ENCODE measurements around the gene STAC2.
A peak's percentile ranks its signal among the peaks of the same experiment; 100 is the strongest.
"Not testable (repeated sequence)": the region's sequence is repeated elsewhere in the genome, so short reads cannot be mapped to it uniquely, and the experiment has no call there.

Gene STAC2

DNA sequence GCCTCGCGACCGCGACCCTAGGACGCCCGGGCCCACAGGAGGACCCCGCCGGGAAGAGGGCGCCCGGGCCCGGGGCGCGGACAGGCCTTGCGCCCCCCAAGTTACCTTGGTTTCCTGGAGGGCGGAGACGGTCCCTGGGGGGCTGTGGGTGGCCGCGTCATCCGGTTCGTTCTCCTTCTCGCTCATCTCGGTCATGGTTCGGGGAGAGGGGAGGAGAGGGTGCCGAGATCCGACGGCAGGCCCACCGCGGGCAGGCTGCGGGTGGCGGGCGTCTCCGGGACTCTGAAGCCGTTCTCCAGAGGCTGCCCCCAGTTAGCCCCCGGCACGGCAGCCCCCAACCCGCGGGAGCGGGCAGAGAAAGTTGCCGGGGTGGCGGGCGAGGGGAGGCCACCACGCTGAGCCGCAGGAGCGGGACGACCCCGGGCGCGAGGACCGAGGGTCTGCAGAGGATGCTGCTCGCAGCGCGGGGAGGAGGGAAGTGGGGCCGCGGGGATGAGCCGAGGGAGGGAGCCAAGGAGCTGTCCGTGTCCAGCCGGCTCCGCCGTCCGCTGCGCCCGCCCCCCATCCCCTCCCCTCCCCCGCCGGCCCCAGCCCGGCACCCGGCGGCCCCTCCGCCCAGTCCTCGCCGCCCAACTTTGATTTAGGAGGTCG is at the start of gene STAC2:
TSS of gene STAC2 (minus strand) at position 638 of the 651 bp plus-strand sequence. CDS start at position 195, 443 bp downstream.
- no peak for DNase-seq (ENCODE audit: low read depth)

- DNase-seq (ENCODE audit: low read depth): no peak
Measured at GRCh38 chr17:39271546-39271945, 45.8 kb upstream of the STAC2 start.

DNA sequence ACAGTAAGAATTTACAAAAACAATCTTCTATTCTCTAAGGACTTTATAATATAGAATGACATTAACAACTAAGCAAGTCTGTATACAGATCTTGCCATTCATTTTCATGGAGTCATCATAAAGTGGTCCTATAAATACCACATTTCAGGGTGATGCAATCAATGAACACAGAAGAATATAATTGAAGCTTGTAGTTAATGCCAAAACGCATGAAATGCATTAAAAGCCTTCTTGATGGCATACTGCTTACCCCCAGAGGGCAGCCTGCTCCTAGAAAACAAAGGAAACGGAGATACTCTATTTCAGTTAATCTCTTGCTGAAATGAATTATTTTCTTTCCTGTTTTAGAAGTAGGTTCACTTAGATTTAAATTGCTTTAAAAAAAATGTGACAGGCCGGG is 45.2 kb upstream of the STAC2 start:
- peak; percentile 63 for DNase-seq (ENCODE audit: low read depth)

DNA sequence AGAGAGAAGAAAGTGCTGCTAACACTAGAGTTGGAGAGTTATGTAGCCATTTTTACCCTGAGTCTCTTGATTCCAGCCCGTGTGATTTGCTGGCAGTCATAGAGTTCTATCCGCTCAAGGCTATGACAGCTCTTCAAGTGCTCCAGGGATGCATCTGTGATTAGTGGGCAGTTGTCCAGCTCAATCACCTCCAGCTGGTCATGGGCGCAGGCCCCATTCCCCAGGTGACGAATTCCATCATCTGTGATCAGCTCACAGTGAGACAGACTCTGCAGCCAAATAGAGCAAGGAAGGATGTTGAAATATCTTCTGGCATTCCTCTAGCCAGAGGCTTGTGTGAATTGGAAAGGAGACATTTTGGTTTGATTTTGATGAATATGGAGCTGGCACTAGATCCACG is 38.4 kb upstream of the STAC2 start:
- DNase-seq (ENCODE audit: low read depth): no peak

DNA sequence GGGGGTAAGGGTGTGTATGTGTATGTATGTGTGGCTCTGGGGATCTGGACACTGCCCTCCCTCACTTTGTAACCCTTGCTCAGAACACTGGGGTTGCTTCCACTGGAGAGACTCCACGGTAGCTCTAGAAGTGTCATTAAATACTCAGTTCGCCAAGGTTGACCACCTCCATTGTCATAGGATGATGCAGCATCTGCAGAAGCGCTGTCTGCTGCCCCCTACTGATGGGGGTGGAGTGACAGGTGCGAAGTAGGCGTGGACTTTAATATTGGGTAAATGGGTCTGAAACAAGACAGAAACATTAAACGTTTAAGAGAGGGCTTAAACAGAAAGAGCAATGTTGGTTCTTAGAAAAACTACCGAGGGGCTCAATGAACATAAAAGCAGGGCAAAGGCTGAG is 35.5 kb upstream of the STAC2 start:
- DNase-seq (ENCODE audit: low read depth): no peak

DNA sequence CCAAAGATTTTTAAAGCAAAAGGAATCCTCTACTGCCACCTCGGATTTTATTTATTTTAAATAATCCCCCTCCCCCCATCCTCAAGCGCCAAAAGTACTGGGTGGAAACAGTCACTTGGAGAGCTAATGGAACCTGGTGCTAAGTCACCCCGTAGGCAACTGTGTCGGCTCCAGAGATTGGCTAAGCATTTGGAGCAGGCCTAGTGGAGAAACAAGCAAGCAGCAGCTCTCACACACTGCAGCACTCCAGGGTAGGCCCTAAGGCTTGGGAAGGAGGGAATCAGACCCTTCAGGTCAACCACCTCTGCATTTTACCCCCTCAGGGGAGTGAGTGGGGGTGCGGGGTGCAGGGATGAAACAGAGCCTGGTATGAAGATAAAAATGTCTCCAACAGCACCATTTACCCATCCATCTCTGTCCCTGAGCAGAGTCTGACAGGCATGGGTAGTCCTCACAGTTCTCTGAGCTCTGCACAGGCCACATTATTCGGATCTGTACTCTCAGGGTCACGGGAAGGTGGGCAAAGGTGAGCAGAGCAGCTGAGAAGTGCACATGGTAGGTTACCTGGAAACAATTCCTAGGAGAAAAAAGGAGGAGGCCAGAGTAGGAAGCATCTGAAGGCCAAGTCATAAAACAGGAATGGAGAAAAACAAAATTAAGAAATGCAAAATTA is 27.2 kb upstream of the STAC2 start:
- DNase-seq (ENCODE audit: low read depth): no peak

GRCh38 chr17:39251997-39252396 is 26.3 kb upstream of the STAC2 start:
- DNase-seq (ENCODE audit: low read depth): no peak

DNA sequence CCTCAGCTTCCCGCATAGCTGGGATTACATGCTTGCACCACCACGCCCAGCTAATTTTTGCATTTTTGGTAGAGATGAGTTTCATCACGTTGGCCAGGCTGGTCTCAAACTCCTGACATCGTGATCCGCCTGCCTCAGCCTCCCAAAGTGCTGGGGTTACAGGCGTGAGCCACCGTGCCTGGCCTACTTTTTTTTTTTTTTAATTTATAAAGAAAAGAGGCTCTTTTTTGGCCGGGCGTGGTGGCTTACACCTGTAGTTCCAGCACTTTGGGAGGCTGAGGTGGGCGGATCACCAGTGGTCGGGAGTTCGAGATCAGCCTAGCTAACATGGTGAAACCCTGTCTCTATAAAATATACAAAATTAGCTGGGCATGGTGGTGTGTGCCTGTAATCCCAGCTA is 24.3 kb upstream of the STAC2 start:
- DNase-seq (ENCODE audit: low read depth): not testable (repeated sequence)

DNA sequence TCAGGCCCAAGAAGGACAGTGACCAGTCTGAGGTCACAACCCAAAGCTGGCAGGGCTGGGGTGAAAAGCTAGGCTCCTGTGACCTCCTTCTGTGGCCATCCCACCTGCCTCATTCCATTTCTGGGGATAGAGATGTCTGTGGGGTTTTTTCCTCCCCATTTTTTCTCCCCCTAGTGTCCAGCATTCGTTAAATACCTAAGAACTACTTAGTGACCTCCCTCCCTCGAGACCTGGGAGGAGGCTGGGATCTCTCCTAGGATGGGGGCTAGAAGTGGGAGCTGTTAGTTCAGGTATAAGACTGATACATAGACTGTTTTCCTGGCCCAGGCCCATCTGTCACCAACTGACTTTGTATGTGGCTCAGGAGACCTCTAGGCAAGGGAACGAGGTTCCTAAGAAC is 20.5 kb upstream of the STAC2 start:
- DNase-seq (ENCODE audit: low read depth): peak; percentile 37

- DNase-seq (ENCODE audit: low read depth): peak; percentile 85
Measured at GRCh38 chr17:39244600-39245570, 19.1 kb upstream of the STAC2 start.

DNA sequence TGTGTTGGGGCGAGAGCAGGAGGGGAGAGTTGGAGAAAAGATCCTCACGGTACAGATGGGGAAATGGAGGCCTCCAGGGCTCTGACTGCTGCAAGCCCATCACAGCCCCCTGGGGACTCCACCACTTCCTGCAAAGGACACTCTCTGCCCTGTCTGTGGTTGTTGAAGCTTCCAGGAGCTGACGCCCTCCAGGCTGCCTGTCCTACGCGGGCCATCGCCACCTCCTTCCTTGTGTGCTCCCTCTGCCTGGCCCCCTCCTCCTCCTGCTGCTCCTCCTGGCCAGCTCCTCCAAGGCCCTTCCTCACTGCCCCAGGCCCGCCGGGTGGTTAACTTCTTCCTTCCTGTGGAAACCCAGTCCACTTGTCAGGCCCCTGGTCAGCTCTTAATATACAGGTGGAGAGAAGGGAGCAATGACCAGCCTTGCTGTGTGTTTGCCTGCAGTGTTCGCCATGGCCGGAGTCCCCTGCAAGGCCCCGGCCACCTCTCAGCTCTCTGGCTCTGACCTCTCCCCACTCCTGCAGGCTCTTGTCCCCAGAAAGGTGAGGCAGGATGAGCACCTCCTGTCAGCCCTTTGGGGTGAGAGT is 18.4 kb upstream of the STAC2 start:
- no peak for DNase-seq (ENCODE audit: low read depth)

DNA sequence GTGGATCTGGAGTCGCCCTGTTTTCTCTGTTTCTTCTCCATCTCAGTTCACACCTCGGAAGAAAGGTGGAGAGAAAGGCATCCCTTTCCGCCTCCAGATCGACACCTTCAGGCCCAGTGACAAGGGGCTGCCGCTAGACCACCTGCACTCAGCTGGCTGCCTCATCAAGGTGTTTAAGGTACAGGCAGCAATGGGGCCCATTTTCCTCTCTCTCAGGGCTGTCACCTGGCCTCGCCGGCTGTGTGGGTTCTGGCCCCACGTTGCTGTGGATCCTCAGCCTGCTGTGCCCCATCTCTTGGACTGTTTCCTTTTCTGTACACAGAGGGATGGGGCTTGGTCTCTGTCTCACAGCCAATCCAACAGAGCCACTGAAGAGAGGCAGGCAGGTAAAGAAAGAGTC is 17.4 kb upstream of the STAC2 start:
- no peak for DNase-seq (ENCODE audit: low read depth)

GRCh38 chr17:39240631-39241030 is 14.9 kb upstream of the STAC2 start:
- no peak for DNase-seq (ENCODE audit: low read depth)

DNA sequence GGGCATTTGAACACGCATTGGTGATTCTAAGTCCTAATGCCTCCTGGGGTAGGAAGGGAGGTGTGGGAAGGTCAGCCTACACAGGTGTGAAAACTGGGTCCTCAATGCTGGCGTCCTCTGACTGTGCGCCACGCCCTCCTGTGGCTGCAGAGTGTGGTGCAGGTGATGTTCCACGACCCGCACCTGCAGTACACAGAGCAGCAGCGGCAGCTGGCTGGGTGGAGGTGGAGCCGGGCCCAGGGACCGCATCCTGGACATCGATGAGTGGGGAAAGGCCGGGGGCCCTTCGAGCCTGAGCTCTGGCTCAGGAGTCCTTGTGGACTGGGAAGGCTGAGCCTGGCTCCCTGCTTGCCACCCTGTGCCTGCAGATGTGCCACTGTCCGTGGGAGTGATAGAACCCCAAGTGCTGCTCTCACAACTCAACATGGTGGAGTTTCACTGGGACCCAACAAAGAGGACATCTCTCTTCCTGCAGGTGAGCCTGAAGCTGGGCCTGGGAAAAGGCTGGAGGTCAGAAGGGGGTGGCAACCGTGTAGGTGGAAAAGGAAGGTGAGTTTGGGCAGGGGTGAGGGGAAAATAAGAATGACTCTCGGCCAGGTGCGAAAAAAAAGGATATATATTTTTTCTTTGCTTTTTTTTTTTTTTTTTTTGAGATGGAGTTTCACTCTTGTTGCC is 14.0 kb upstream of the STAC2 start:
- peak; percentile 46 for DNase-seq (ENCODE audit: low read depth)

DNA sequence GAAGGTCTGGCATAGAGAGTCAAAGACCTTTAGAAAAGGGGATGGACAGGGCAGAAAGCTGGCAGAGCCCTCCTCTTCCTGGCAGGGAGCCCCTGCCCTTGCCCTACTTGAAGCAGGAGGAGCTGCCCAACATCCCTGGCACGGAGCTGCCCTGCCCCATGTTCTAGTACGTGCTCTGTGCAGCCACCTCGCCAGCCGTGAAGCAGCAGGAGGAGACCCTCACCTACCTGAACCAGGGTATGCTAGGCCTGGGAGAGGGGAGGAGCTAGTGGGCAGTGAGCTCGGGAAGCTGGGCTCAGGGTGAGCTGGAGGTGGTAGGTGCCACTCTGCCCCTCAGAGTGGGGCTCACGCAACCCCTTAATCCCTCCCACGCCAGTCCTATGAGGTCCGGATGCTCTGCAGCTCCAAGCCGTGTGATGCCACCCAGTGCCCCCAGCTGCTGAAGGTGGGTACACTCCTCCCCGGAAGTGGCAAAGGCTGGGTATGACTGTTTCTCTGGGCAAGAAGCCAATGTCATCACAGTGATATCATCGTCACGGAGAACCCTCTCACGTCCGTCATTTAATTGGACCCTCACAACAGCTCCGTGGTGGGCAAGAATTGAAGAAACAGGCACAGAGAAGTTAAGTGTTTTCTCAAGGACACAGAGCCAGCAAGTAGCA is 12.7 kb upstream of the STAC2 start:
- DNase-seq (ENCODE audit: low read depth): peak; percentile 63

DNA sequence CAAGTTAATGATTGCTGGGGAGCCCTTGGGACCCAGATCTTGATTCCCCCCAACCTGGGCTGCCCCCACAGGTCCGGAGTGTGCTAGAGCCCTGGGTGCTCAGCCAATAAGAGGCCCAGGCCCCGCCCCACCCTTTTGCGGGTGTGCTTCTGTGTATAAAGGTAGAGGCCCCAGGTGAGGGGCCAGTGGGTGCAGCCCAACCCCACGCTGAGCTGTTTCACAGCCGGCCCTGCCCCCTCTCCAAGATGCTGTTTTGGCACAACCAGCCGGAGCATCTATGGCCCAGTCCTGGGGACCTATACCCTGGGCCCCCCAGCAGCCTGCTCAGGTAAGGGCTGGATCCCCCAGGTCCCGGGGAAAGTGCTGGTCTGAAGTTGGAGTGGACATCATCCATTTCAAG is 11.8 kb upstream of the STAC2 start:
- DNase-seq (ENCODE audit: low read depth): no peak

DNA sequence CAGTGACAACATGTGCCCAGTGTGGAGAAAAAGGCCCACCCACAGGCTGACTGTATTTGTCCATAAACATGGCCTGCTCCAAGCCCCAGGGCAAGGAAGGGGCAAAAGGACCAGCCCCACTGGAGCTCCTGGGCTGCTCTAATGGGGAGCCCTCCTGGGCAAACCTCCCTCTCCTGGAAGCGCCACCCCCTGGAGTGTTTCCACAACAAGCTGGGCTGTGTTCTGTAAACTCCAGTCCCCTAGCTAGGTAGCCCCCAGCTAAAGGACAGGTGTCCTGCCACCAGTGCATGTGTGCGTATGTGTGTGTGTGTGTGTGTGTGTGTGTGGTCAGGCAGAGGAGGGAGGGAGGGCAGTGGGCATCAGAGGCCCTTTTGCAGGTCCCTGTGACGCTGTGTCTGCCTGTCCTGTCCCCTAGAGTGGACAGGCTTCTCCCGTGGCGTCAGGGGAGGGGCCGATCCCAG is 11.3 kb upstream of the STAC2 start:
- DNase-seq (ENCODE audit: low read depth): no peak

GRCh38 chr17:39236450-39236927 is 10.7 kb upstream of the STAC2 start:
- no peak for DNase-seq (ENCODE audit: low read depth)

DNA sequence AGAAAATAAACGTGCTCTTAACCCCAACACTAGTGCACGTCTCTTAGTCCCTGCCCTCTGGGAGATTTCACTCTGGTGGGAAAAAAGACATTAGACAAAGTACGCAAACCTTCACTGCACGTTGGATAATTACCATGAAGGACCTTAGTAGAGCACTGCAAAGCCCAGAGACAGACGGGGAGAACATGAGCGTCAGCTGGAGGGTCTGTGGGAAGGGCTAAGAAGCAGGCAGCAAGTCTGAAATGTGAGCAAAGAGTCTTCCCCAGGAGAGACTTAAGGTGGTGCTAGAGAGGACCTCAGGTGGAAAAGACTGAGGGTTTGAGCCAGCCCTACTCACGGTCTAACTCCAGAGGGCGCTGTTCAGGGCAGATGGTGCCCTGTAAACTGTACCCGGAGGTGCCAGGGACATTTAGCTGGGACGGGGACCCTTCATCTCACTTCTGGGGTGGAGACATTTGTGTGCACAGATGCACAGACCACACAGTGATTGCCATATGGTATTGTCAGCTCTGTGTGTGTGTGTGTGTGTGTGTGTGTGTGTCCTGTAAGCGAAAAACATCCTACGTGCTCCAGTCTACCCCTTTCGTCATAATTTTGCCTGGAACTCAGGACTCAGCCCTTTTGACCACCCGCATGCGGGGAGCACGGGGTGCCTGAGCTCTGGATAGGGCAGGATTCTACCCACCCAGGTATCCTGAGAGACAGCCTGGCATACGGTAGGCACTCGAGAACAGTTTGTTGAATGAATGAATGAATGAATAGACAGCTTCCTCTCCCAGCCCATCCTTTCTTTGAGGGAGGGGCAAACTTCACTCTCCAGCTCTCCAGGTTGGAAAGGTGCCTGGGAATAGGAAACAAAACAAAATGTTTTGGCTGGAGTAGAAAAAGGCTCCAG is 10.1 kb upstream of the STAC2 start:
- DNase-seq (ENCODE audit: low read depth): peak; percentile 80
